ENCODE measurements around the gene CFAP73. TPM values are rescaled to one million over a fixed set of nuclear protein-coding genes. Genes with fewer than 3 reads are reported as not detected.

CFAP73 gene
- polyA plus RNA-seq, 3 donors, result 0.39 to 0.73 TPM; not detected in 1

DNA sequence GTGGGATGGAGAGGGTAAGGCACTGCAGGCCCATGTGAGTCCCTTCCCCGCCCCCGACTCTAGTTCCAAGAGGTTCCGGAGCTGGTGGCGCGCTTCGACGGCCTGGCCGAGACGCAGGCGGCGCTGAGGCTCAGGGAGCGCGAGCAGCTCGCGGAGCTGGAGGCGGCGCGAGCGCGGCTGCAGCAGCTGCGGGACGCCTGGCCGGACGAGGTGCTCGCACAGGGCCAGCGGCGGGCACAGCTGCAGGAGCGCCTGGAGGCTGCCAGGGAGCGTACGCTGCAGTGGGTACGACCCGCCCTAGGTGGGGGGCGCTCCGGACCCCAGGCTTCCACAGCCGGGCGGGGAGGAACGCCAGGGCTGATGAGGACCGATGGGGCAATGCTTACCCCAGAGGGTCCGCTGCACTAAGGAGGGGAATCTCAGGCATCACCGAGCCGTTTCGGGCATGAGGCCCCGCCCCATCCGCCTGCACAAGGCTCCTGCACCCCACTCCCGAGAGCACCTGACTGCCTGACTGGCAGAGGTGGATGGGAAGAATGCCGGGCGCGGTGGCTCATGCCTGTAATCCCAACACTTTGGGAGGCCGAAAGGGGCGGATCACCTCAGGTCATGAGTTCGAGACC lies 4.9 kb downstream of the CFAP73 start:
- no peak overlapping the region for H3K27ac ChIP-seq (ENCODE audit: low read depth, low read length)
- WGBS, 3 donors, result 4% methylated on average over 49 to 51 of the region's 51 CpGs

DNA sequence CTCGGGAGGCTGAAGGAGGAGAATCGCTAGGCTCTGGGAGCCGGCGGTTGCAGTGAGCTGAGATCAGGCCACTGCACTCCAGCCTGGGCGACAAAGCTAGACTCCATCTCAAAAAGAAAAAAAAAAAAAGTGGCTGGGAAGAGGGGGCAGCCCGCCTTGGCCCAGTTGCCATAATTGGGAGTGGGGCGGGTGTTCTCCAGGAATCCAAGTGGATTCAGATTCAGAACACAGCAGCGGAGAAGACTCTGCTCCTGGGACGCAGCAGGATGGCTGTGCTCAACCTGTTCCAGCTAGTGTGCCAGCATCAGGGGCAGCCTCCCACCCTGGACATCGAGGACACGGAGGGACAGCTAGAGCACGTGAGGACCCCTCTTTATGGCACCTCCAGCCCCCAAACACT lies 5.5 kb downstream of the CFAP73 start:
- no peak overlapping the region for H3K27ac ChIP-seq (ENCODE audit: low read depth, low read length)
- WGBS, 3 donors, result 74 to 81% (median 77%) methylated on average over 12 of the region's 12 CpGs

GRCh38 chr12:113155646-113156045 lies 6.1 kb downstream of the CFAP73 start:
- no peak overlapping the region for H3K27ac ChIP-seq (ENCODE audit: low read depth, low read length)
- 40 to 75% (median 54%) methylated on average over 7 of the region's 7 CpGs for WGBS, 3 donors

- 88 to 95% (median 92%) methylated on average over 12 of the region's 12 CpGs for WGBS, 3 donors
- H3K27ac ChIP-seq (ENCODE audit: low read depth, low read length), result no peak overlapping the region
Measured at GRCh38 chr12:113157218-113157859, 7.8 kb downstream of the CFAP73 start.

DNA sequence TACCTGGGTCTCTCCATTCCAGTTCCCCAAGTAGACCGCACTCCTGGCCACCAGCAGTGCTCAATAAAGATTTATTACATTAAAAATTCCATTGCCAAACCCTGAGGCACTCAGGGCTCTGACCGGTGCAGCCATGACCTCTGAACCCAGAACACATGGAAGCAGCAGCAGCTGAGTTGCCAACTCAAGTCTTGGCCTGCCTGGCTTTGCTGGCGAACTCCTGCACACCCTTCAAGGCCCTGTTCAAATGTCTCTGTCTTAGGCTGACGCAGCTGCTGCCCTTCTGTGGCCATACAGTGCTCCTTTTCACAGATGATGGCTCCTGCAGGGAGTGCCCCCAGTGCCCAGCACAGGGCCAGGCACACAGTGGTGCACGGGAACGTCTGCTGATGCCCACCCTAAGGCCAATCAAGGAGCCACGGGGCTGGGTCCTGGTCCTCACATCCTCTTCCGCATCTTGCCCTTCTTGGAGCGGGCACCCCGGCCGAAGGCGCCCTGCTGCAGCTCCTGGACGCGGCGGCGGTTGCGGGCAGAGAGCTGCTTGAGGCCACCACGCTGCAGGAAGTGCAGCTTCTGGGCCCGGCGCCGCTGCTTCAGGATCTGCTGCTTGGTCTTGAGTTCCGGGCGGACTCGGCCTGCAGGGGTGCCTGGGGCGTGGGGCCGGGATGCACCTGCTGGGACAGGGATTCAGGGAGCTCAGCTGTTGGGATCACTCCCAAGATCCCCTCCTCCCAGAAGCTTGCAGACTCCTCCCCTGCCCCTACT lies 9.1 kb downstream of the CFAP73 start:
- no peak overlapping the region for H3K27ac ChIP-seq (ENCODE audit: low read depth, low read length)
- WGBS, 3 donors, result 93 to 96% (median 94%) methylated on average over 26 of the region's 26 CpGs

DNA sequence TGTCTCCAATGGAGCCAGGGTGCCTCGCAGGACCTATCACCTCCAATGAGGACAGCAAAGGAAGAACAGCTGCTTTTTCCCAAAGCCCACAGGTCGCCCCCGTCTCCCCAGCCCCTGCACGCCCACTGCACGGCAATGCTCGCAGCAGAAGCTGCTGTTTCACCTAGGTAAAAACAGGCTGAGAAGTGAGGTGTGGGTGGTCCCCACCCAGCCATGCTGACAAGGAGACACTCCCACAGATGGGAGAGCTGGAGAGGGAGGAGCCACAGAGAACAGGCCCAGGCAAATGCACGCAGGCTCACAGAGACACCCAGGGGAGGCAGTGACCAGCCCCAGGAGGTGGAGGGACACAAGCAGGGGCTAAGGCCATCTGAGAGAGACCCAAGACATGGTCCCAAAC lies 10.4 kb downstream of the CFAP73 start:
- 93 to 94% (median 93%) methylated on average over 7 of the region's 7 CpGs for WGBS, 3 donors

GRCh38 chr12:113161415-113162016 lies 12.0 kb downstream of the CFAP73 start:
- 74 to 86% (median 83%) methylated on average over 25 to 26 of the region's 26 CpGs for WGBS, 3 donors
- H3K27ac ChIP-seq (ENCODE audit: low read depth, low read length), result no peak overlapping the region

More for the DNA sequence above, 10.4 kb downstream of the CFAP73 start:
- H3K27ac ChIP-seq (ENCODE audit: low read depth, low read length), result no peak overlapping the region

- no peak overlapping the region for H3K27ac ChIP-seq (ENCODE audit: low read depth, low read length)
- 78 to 88% (median 84%) methylated on average over 23 to 25 of the region's 25 CpGs for WGBS, 3 donors
Measured at GRCh38 chr12:113162102-113163029, 12.8 kb downstream of the CFAP73 start.

GRCh38 chr12:113163030-113163360 lies 13.5 kb downstream of the CFAP73 start:
- WGBS, 3 donors, result 92 to 95% (median 95%) methylated on average over 11 to 12 of the region's 12 CpGs

DNA sequence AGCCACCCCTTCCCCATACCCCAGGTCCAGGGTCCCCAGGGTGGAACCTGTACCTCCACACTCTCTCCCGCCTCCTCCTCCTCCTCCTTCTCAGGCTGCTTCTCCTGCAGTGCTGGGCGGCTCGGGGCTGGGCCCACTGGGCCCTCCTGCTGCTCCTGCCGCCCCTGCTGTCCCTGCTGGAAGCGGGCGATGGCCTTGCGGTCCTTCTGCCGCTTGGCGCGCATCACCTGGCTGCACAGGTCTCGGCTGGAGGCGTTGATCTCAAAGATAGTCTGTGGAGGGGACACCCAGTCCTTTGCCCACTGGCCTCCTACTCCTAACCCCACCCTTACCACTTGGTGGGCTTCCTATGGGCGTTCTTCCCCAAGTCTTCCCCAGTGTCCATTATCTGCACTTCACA lies 14.5 kb downstream of the CFAP73 start:
- WGBS, 3 donors, result 91 to 98% (median 97%) methylated on average over 13 of the region's 13 CpGs
- no peak overlapping the region for H3K27ac ChIP-seq (ENCODE audit: low read depth, low read length)

More at GRCh38 chr12:113163030-113163360, 13.5 kb downstream of the CFAP73 start:
- H3K27ac ChIP-seq (ENCODE audit: low read depth, low read length), result no peak overlapping the region

DNA sequence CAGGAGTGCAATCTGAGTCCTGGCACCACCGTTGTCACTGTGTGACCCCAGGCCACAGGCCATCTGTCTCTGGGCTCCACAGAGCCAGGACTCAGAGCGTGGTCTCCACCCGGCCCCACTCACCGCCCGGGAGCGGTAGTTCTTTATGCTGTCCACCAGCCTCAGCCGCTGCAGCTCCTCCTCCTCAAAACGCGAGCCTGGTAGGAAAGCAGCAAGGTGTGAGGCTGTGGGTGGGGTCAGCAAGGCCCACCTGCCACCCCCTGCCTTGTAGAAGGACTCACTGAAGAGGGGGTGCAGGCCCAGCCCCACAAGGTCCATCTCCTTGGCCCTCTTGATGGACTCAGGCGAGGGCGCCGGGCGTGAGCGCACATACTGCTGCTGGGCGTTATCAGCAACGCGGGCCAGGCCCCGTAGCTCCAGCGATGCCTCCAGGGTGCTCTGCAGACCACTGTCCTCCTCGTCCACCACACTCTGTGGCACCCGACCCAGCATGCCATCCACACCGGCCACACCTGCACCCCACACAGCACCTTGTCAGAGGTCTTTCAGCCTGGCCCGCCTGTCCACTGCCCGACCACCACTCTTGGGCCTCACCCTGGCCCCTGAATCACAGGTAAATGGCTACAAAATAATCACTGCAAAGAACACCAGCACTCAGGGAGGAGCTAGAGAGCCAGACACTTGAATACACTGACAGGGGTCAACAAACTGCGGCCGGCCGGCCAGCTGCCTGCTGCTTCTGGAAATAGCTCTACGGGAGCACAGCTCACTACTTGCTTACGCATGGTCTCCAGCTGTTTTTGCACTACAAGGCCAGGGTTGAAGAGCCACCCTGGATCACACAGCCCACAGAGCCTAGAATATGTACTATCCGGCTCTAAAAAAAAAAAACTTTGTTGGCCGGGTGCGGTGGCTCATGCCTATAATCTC lies 16.3 kb downstream of the CFAP73 start:
- H3K27ac ChIP-seq (ENCODE audit: low read depth, low read length), result no peak overlapping the region
- WGBS, 3 donors, result 93 to 96% (median 94%) methylated on average over 32 of the region's 32 CpGs

GRCh38 chr12:113167868-113168267 lies 18.3 kb downstream of the CFAP73 start:
- H3K27ac ChIP-seq (ENCODE audit: low read depth, low read length), result no peak overlapping the region
- 92 to 95% (median 94%) methylated on average over 10 of the region's 10 CpGs for WGBS, 3 donors

DNA sequence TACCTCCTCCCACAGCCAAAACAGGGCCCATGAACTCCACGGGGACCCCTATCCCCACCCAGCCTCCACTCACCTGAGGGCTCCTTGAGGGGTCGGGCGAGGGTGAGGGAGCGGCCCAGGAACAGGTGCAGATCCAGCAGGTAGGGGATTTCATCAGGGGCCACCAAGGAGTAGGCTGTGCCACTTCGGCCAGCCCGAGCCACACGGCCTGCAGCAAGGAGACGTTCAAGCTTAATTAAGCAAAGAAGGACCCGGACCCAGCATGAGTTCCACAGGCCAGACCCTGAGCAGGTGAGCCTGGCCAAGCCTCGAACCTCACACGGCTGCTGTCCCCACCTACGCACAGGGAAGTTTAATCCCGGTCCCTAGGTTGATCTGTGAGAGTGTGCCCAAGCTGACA lies 20.2 kb downstream of the CFAP73 start:
- 94 to 97% (median 95%) methylated on average over 13 of the region's 13 CpGs for WGBS, 3 donors
- H3K27ac ChIP-seq (ENCODE audit: low read depth, low read length), result no peak overlapping the region

GRCh38 chr12:113170457-113170856 lies 20.9 kb downstream of the CFAP73 start:
- no peak overlapping the region for H3K27ac ChIP-seq (ENCODE audit: low read depth, low read length)
- WGBS, 3 donors, result 92 to 95% (median 92%) methylated on average over 5 of the region's 5 CpGs

DNA sequence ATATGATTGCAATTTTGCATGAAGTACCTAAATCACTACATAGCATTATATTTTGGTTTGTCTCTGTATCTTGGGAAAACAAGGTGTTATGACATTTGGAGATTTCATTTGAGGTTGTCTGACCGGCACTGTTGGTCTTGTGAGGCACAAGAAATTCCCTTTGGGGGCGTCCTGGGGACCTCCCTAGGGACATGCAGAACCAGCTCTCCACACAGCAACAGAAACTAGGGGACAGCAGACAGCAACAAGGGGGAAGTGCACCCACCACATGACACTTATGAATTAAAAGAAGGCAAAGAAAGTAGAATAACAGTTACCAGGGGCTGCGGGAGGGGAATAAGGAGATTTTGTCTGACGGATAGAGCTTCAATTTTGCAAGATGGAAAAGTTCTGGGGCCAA lies 21.4 kb downstream of the CFAP73 start:
- H3K27ac ChIP-seq (ENCODE audit: low read depth, low read length), result no peak overlapping the region
- WGBS, 3 donors, result 89 to 94% (median 91%) methylated on average over 4 of the region's 4 CpGs

GRCh38 chr12:113171543-113171942 lies 22.0 kb downstream of the CFAP73 start:
- WGBS, 3 donors, result 97% methylated on average over 9 of the region's 9 CpGs
- no peak overlapping the region for H3K27ac ChIP-seq (ENCODE audit: low read depth, low read length)

DNA sequence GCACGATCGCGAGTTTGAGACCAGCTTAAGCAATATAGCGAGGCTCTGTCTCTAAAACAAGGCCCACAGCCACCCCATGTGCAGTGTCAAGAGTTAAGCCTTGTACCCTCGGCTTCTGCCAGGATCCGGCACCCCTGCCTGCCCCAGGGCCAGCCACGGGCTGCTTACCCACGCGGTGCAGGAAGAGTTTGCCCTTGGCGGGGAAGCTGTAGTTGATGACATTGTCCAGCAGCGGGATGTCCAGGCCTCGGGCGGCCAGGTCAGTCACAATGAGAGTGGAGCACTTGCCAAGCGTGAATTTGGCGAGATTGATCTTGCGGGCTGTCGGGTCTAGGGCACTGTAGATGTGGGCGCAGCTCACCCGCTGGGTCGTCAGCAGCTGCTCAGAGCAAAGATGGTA lies 22.7 kb downstream of the CFAP73 start:
- WGBS, 3 donors, result 93 to 95% (median 95%) methylated on average over 20 of the region's 20 CpGs
- no peak overlapping the region for H3K27ac ChIP-seq (ENCODE audit: low read depth, low read length)
